Measurements from ENCODE around the gene MGMT. TPM values are rescaled to one million over a fixed set of nuclear protein-coding genes. Genes with fewer than 3 reads are reported as not detected.

The MGMT gene
- total and polyA plus RNA-seq, 2 experiments from 2014 or later: 19.3 to 21.9 TPM

GRCh38 chr10:129788215-129788614 is 321.2 kb downstream of the MGMT start (continued):
- TF ChIP-seq, protein P1, sequence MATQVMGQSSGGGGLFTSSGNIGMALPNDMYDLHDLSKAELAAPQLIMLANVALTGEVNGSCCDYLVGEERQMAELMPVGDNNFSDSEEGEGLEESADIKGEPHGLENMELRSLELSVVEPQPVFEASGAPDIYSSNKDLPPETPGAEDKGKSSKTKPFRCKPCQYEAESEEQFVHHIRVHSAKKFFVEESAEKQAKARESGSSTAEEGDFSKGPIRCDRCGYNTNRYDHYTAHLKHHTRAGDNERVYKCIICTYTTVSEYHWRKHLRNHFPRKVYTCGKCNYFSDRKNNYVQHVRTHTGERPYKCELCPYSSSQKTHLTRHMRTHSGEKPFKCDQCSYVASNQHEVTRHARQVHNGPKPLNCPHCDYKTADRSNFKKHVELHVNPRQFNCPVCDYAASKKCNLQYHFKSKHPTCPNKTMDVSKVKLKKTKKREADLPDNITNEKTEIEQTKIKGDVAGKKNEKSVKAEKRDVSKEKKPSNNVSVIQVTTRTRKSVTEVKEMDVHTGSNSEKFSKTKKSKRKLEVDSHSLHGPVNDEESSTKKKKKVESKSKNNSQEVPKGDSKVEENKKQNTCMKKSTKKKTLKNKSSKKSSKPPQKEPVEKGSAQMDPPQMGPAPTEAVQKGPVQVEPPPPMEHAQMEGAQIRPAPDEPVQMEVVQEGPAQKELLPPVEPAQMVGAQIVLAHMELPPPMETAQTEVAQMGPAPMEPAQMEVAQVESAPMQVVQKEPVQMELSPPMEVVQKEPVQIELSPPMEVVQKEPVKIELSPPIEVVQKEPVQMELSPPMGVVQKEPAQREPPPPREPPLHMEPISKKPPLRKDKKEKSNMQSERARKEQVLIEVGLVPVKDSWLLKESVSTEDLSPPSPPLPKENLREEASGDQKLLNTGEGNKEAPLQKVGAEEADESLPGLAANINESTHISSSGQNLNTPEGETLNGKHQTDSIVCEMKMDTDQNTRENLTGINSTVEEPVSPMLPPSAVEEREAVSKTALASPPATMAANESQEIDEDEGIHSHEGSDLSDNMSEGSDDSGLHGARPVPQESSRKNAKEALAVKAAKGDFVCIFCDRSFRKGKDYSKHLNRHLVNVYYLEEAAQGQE (IDR thresholded peaks at IDR 0.05; ENCODE audit: unreplicated experiment): no peak
- TF ChIP-seq JUNB (IDR thresholded peaks at IDR 0.05; ENCODE audit: unreplicated experiment) (no peak), CTCF (conservative IDR thresholded peaks at IDR 0.05; ENCODE audit: low read depth in 2 of 2) (no peak), STAT1 (IDR thresholded peaks at IDR 0.05; ENCODE audit: unreplicated experiment) (no peak), POLR2AphosphoS5 (IDR thresholded peaks at IDR 0.05; ENCODE audit: low read depth) (no peak), EZH2 (IDR thresholded peaks at IDR 0.05; ENCODE audit: low read depth, unreplicated experiment) (no peak), ZNF331 (CRISPR knock-in tag; IDR thresholded peaks at IDR 0.05; ENCODE audit: low read depth) (no peak)
- TF ChIP-seq, protein P2, sequence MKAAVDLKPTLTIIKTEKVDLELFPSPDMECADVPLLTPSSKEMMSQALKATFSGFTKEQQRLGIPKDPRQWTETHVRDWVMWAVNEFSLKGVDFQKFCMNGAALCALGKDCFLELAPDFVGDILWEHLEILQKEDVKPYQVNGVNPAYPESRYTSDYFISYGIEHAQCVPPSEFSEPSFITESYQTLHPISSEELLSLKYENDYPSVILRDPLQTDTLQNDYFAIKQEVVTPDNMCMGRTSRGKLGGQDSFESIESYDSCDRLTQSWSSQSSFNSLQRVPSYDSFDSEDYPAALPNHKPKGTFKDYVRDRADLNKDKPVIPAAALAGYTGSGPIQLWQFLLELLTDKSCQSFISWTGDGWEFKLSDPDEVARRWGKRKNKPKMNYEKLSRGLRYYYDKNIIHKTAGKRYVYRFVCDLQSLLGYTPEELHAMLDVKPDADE (IDR thresholded peaks at IDR 0.05): no peak

- H3K36me3 ChIP-seq (ENCODE audit: insufficient read depth): no peaks in the 10 kb centered on the region
- TF ChIP-seq ZNF331 (CRISPR knock-in tag; IDR thresholded peaks at IDR 0.05; ENCODE audit: low read depth) (no peak), JUNB (IDR thresholded peaks at IDR 0.05; ENCODE audit: unreplicated experiment) (no peak), NANOG (IDR thresholded peaks at IDR 0.05; ENCODE audit: borderline replicate concordance) (no peak), CTCF (conservative IDR thresholded peaks at IDR 0.05; ENCODE audit: low read depth in 2 of 2) (no peak), STAT1 (IDR thresholded peaks at IDR 0.05; ENCODE audit: unreplicated experiment) (no peak), CREB1 (CRISPR knock-in tag; IDR thresholded peaks at IDR 0.05; ENCODE audit: low read depth) (no peak), POLR2AphosphoS5 (IDR thresholded peaks at IDR 0.05; ENCODE audit: low read depth) (no peak)
- TF ChIP-seq, protein P2 (IDR thresholded peaks at IDR 0.05): no peak
- TF ChIP-seq, protein P1 (IDR thresholded peaks at IDR 0.05; ENCODE audit: unreplicated experiment): no peak
Measured at GRCh38 chr10:129790715-129791446, 323.8 kb downstream of the MGMT start.

More at GRCh38 chr10:129790715-129791446, 323.8 kb downstream of the MGMT start:
- DNase-seq (ENCODE audit: low spot score) (no peak), ATAC-seq (no peak)
- Histone ChIP-seq H3K4me2 (no peak overlapping the region), H3K79me2 (replicated peaks; ENCODE audit: insufficient read depth) (no peaks in the 10 kb centered on the region), H3K27me3 (ENCODE audit: insufficient read depth) (no peaks in the 10 kb centered on the region), H2AFZ (no peak overlapping the region), H3F3A (replicated peaks; ENCODE audit: low read depth) (no peaks in the 10 kb centered on the region), H4K20me1 (replicated peaks; ENCODE audit: insufficient read depth) (no peaks in the 10 kb centered on the region), H3K27ac (ENCODE audit: low read depth) (no peak overlapping the region), H3K4me3 (no peak overlapping the region), H3K4me1 (ENCODE audit: insufficient read depth) (no peaks in the 10 kb centered on the region), H3K9me2 (ENCODE audit: insufficient read depth) (no peaks in the 10 kb centered on the region)
- Mint-ChIP-seq H3K27me3 (ENCODE audit: insufficient read depth, low read depth, poor library complexity) (peaks cover 5% of the 10 kb centered on the region), H3K27ac (no peak overlapping the region), H3K36me3 (ENCODE audit: low read depth) (no peaks in the 10 kb centered on the region), H3K9me3 (no peaks in the 10 kb centered on the region; the same call in 2 of the 3 replicates), H3K4me3 (no peak overlapping the region), H3K4me1 (no peaks in the 10 kb centered on the region; the same call in 2 of the 3 replicates)
